ENCODE data around the gene DCAF11. TPM values are rescaled to one million over a fixed set of nuclear protein-coding genes. Genes with fewer than 3 reads are reported as not detected.

DCAF11 gene
- total RNA-seq, 1 experiment from 2014 or later: 43.1 TPM

DNA sequence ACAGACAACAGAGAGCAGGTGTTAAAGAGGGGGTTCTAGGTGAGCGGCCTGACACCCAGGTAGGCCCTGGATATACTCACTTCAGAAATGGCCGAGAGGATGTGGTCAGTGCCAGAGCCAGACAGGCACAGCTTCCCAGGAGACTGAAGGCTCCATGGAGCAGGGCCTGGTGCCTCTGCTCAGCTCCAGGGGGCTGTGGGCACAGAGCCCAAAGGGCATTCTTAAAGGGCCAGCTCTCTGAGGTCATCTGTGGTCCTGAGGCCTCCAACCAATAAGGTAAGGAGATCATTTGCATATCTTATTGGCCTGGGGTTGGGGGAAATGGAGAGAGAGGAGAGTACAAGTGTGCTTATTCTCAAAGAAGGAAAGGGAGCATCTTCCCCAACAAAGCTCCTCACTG is 30.1 kb upstream of the DCAF11 start:
- Histone ChIP-seq H3K4me1 (replicated peaks) (peaks cover 10% of the 10 kb centered on the region), H3K9me3 (replicated peaks) (no peaks in the 10 kb centered on the region), H3K27me3 (replicated peaks) (peaks cover 34% of the 10 kb centered on the region), H3K36me3 (no peaks in the 10 kb centered on the region), H3K27ac (no peak overlapping the region), H3K4me3 (no peak overlapping the region)
- no peak for DNase-seq (ENCODE audit: low read depth in 1 of 2, low spot score in 2 of 2)

DNA sequence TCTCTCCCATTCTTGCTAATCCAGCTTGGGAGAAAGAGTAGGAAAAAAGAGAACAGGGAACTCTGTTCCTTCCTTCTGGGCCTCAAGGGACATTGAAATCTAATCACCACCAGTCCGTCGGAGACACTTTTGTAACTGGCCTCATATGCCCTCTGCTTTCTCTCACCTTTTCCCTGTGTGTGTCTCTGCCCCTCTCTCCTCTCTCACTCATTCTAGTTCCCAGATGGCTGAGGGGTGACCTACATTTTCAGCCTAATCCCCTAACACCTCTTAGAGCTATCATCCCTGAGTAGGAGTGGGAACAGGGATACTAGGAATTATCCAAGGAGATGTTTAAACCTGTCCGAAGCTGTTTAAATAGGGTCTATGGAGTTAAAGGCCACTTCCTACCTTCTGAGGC is 29.4 kb upstream of the DCAF11 start:
- Histone ChIP-seq H3K4me3 (no peak overlapping the region), H3K4me1 (replicated peaks) (peaks cover 10% of the 10 kb centered on the region), H3K9me3 (replicated peaks) (no peaks in the 10 kb centered on the region), H3K36me3 (no peaks in the 10 kb centered on the region), H3K27me3 (replicated peaks) (peaks cover 34% of the 10 kb centered on the region), H3K27ac (no peak overlapping the region)
- DNase-seq (ENCODE audit: low read depth in 1 of 2, low spot score in 2 of 2): no peak

DNA sequence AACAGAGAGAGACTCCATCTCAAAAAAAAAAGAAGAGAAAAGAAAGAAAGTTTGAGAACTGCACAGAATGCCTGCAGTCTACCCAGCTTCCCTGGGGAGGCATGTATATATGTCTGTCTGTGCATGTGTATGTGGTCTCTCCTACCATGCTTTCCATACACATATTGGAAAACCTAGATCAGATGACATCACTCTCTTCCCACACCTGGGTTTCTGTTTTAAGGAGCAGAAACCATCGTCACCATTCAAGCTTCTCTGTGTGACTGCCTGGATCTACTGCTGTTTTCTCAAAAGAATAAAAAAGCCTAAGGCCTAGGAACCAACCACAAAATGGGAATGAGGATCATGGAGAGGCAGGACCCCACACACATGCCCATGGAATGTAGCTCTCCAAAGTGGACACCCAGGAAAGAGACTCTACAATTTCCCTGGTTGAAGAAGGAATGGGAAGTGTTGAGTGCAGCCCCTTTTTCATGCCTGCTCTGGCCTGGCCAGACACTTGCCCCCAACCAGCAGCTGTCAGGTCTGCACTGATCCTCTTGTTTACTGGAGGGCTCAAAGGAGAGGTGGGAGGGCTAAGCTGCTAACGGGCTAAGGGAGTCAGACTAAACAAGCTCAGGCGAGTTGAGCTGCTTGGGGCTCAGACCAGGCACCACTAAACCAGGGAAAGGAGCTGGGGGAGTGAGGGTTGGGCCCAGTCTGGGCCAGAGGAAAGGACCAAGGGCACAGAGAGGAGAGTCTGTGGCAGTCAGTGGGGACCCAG is 28.2 kb upstream of the DCAF11 start:
- no peak for DNase-seq (ENCODE audit: low read depth in 1 of 2, low spot score in 2 of 2)
- Histone ChIP-seq H3K9me3 (replicated peaks) (no peaks in the 10 kb centered on the region), H3K4me1 (replicated peaks) (peaks cover 2% of the 10 kb centered on the region), H3K27ac (no peak overlapping the region), H3K36me3 (no peaks in the 10 kb centered on the region), H3K27me3 (replicated peaks) (peaks cover 22% of the 10 kb centered on the region), H3K4me3 (no peak overlapping the region)

DNA sequence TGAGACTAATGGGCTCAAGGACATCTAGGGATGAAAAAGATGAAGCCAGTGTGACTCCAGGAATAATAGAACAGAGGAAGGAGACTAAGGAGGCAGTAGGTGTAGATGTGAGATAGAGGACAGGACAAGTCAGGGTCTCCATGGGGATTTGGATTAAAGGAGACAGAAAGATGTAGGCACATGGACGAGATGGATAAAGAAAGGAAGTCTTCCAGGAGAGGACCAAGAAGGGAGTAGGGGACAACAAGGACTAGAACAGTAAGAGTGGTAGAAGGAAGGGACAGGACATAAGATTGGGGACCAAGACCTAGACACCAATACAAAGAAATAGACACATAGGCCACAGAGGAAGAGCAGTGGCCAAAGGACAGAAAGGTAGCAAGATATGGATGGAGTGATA is 27.6 kb upstream of the DCAF11 start:
- H3K27ac ChIP-seq: no peak overlapping the region
- no peaks in the 10 kb centered on the region for H3K4me1 ChIP-seq (replicated peaks)
- no peak for DNase-seq (ENCODE audit: low read depth in 1 of 2, low spot score in 2 of 2)
- no peaks in the 10 kb centered on the region for H3K36me3 ChIP-seq
- no peaks in the 10 kb centered on the region for H3K9me3 ChIP-seq (replicated peaks)
- peaks cover 16% of the 10 kb centered on the region for H3K27me3 ChIP-seq (replicated peaks)
- no peak overlapping the region for H3K4me3 ChIP-seq

GRCh38 chr14:24088095-24088494 is 26.5 kb upstream of the DCAF11 start:
- Histone ChIP-seq H3K27ac (no peak overlapping the region), H3K27me3 (replicated peaks) (peaks cover 5% of the 10 kb centered on the region), H3K36me3 (no peaks in the 10 kb centered on the region), H3K4me3 (no peak overlapping the region), H3K4me1 (replicated peaks) (no peaks in the 10 kb centered on the region), H3K9me3 (replicated peaks) (no peaks in the 10 kb centered on the region)
- DNase-seq (ENCODE audit: low read depth in 1 of 2, low spot score in 2 of 2): no peak

DNA sequence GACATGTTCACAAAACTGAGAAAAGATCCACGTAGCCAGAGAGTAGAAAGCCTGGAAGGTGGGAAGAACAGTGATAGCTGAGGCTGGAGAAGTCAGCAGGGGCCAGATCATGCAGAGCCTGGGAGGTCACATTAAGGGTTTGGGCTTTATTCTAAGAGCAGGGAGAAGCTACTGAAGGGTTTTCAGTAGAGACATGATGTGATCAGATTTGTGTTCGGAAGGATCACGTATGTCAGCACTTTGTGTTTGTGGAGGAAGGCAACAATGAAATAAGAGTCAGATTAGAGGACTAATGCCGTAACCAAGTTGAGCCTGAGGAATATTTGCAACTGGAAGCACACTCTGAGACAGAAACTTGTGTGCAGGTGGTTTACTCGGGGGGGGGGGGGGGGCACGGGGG is 24.7 kb upstream of the DCAF11 start:
- H3K9me3 ChIP-seq (replicated peaks): 0 out of 2 replicates have a peak, but pooled peaks cover 2% of the 10 kb centered on the region

GRCh38 chr14:24092110-24092504 is 22.5 kb upstream of the DCAF11 start:
- DNase-seq (ENCODE audit: low read depth in 1 of 2, low spot score in 2 of 2): no peak
- Histone ChIP-seq H3K27me3 (replicated peaks) (no peaks in the 10 kb centered on the region), H3K4me1 (replicated peaks) (peaks cover 20% of the 10 kb centered on the region), H3K36me3 (no peaks in the 10 kb centered on the region), H3K9me3 (replicated peaks) (0 out of 2 replicates have a peak, but pooled peaks cover 2% of the 10 kb centered on the region), H3K27ac (no peak overlapping the region), H3K4me3 (no peak overlapping the region)

More for the DNA sequence above, 24.7 kb upstream of the DCAF11 start:
- no peaks in the 10 kb centered on the region for H3K27me3 ChIP-seq (replicated peaks)
- DNase-seq (ENCODE audit: low read depth in 1 of 2, low spot score in 2 of 2): no peak
- H3K4me1 ChIP-seq (replicated peaks): peaks cover 11% of the 10 kb centered on the region
- no peak overlapping the region for H3K4me3 ChIP-seq
- no peak overlapping the region for H3K27ac ChIP-seq
- H3K36me3 ChIP-seq: no peaks in the 10 kb centered on the region

DNA sequence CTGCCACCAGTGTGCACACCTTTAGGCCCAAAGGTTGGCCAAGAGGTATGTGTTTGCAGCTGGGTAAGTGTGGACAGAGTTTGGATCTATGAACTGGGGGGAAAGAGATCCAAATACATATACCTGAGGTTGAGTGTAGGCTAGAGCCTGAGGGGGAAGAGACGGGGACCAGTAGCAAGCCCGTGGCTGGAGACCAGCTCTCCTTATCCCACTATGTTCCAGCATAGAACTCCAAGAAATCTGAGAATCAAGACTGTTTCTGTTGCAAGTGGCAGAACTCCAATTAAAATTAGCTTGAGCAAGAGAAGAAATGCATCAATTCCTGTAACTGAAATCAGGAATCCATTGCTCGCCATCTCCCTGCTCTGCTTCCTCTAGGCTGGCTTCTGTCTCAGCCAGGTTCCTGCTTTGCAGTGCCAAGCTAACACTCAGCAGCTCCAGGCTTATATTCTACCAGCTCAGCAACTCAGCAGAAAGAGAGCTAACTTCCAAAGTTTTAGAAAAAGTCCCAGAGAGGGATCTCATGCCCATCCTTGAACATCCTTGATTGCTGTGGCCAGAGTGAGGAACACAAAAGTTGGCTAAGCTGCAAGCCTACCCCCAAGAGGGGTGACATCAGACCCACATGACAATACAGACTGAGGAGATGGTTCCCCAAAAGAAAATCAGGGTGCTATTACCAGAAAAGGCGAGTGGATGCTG is 21.9 kb upstream of the DCAF11 start:
- Histone ChIP-seq H3K27ac (no peak overlapping the region), H3K27me3 (replicated peaks) (no peaks in the 10 kb centered on the region), H3K9me3 (replicated peaks) (0 out of 2 replicates have a peak, but pooled peaks cover 2% of the 10 kb centered on the region), H3K4me1 (replicated peaks) (peaks cover 20% of the 10 kb centered on the region), H3K36me3 (no peaks in the 10 kb centered on the region), H3K4me3 (no peak overlapping the region)
- DNase-seq (ENCODE audit: low read depth in 1 of 2, low spot score in 2 of 2): no peak

GRCh38 chr14:24093207-24093900 is 21.2 kb upstream of the DCAF11 start:
- H3K36me3 ChIP-seq: no peaks in the 10 kb centered on the region
- no peak for DNase-seq (ENCODE audit: low read depth in 1 of 2, low spot score in 2 of 2)
- H3K27me3 ChIP-seq (replicated peaks): no peaks in the 10 kb centered on the region
- H3K4me3 ChIP-seq: peak overlapping the region; percentile 85
- H3K9me3 ChIP-seq (replicated peaks): 0 out of 2 replicates have a peak, but pooled peaks cover 2% of the 10 kb centered on the region
- no peak overlapping the region for H3K27ac ChIP-seq
- H3K4me1 ChIP-seq (replicated peaks): peaks cover 20% of the 10 kb centered on the region

DNA sequence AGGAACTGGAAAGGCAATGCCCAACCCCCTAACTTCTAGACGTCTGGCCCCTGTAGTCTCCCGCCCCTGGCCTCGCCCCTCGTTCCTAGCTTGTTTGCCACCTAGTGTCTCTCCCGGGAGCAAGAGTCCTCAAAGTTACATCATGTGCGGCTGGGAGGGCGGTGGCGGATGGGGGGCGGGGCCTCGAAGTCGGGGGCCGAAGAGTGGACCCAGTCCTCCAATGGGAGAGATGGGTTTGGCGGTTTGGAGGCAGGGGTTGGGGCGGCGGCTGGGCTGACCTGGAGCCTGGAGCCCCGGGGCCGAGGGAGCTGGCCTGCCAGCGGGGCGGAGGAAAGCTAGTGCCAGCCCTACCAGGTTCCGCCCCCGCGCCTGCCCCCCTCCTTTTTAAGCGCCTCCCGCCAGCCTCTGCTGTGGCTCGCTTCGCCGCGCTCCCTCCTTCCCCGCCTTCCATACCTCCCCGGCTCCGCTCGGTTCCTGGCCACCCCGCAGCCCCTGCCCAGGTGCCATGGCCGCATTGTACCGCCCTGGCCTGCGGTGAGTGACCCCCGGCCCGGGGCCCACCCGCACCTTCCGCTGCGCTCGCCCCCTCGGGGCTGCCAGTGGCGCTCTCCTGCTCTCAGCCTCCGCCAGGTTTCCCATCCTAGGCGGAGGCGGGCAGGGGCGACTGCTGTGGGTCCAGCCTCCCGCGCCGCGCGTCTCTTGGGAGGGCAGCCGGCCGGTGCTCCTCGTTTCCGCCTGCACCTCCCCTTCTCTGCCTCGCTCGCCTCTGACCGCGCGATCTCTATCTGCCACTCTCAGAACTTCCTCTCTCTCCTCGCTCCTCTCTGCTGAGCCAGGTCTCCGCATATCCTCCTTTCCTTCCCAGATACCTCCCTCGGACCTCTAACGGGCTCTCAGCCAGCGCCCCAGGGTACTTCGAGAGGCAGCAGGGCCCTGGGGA is 20.4 kb upstream of the DCAF11 start, which contains the start of gene PCK2:
Gene PCK2 (plus strand): TSS at position 411 of the 940 bp plus-strand sequence. CDS start 95 bp downstream, at position 506.
- Histone ChIP-seq H3K36me3 (no peaks in the 10 kb centered on the region), H3K27ac (peak within 1 kb of the TSS; percentile 54), H3K4me3 (peak within 1 kb of the TSS; percentile 85), H3K4me1 (replicated peaks) (peaks cover 20% of the 10 kb centered on the region), H3K27me3 (replicated peaks) (no peaks in the 10 kb centered on the region), H3K9me3 (replicated peaks) (0 out of 2 replicates have a peak, but pooled peaks cover 2% of the 10 kb centered on the region)
- DNase-seq (ENCODE audit: low read depth in 1 of 2, low spot score in 2 of 2): peak; percentile 77 to 93

DNA sequence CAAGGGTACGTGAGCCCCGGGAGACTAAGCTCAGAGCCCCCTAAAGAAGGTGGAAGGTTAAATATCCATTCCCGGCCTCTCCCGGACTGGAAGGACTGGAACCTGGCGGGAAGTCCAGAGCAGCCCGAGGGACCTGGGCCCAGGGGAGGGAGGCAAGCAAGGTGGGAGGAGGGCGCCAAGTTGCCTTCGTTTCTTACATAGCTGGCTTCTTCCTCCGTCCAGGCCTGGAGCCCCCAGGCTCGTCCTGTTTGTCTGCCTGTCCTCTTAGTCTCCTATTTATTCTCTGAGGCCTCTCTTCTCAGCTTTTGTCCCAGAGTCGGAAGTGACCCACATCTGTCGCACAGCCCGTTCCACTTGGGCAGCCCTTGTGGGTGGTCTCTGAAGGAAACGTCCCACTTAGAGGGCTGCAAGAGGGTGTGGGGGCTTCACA is 19.7 kb upstream of the DCAF11 start:
- H3K36me3 ChIP-seq: no peaks in the 10 kb centered on the region
- peak overlapping the region; percentile 85 for H3K4me3 ChIP-seq
- H3K9me3 ChIP-seq (replicated peaks): 0 out of 2 replicates have a peak, but pooled peaks cover 2% of the 10 kb centered on the region
- H3K27ac ChIP-seq: peak overlapping the region; percentile 54
- no peaks in the 10 kb centered on the region for H3K27me3 ChIP-seq (replicated peaks)
- DNase-seq (ENCODE audit: low read depth in 1 of 2, low spot score in 2 of 2): no peak
- H3K4me1 ChIP-seq (replicated peaks): peaks cover 20% of the 10 kb centered on the region

DNA sequence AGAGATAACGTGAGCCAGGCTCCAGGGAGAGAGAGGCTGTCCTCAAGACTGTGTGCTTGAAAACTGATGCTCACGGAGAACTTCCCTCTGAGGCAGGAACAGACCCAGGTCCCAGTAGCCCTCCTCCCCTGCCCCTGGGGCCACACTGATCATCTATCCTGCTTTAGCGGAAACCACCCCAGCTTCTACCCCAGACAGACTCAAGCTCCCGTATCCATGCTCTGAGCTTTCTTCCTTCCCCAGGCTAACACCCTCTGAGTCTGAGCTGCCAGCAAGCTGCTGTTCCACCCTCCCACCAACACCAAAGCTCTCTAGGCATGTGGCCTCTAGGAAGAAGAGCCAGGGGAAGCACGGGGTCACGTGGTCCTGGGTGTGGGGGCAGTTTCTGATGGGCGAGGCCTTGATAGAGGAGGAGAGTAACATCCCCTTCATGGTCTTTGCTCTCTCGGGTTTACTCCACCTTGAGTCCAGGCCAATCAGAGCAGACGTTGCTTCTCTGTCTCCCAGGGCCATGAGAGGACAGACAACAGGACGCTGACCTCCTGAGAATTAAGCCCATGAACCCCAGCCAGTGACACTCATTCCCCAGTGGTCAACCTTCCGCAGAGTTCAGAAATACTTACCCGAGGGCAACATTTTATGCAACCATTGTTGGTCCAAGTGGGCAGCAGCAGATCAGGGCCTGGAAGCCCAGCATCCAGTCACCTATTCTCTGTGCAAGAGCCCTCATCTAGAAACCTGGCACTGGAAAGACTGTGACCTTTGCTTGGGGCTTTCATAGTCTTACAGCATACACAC is 19.1 kb upstream of the DCAF11 start:
- DNase-seq (ENCODE audit: low read depth in 1 of 2, low spot score in 2 of 2): peak in 1 of 2 experiments; percentile 30
- Histone ChIP-seq H3K4me1 (replicated peaks) (peaks cover 20% of the 10 kb centered on the region), H3K4me3 (peak overlapping the region; percentile 85), H3K27me3 (replicated peaks) (no peaks in the 10 kb centered on the region), H3K27ac (no peak overlapping the region), H3K9me3 (replicated peaks) (0 out of 2 replicates have a peak, but pooled peaks cover 2% of the 10 kb centered on the region), H3K36me3 (no peaks in the 10 kb centered on the region)

Data from SJSA1 (cell line).